HCT116 (cell line): ENCODE measurements around the gene SP140L. TPM values are rescaled to one million over a fixed set of nuclear protein-coding genes. Genes with fewer than 3 reads are reported as not detected.

Experiments
- ATAC-seq: fragments of 200-7000 bp; cut with Tn5 transposase; 2 replicates; pipeline ENCODE4 v1.9.1; 2020; ENCODE audit warnings: mild to moderate bottlenecking, moderate library complexity
- BruUV-seq: library from RNA; stranded (reverse); fragments of 400-500 nt; replicated peaks from 2 replicates; lab custom pipeline; 2021; lab: Mats Ljungman, UMichigan
- CTCF ChIA-PET: fragments of 300-600 bp; sonication (Branson Sonifier 250); formaldehyde crosslinking; loops from one replicate; lab custom pipeline; 2021; ENCODE audit warnings: antibody characterized with exemption; lab: Charles Lee
- POLR2A ChIA-PET: fragments of 300-600, 350-600 bp; sonication (Branson Sonifier 250); formaldehyde crosslinking; loops from one replicate; lab custom pipeline; 2021; ENCODE audit warnings: antibody characterized with exemption; lab: Charles Lee
- RAD21 ChIA-PET, 2 experiments: fragments of 300-600 bp; sonication (Branson Sonifier 250); formaldehyde crosslinking; loops; one replicate each; lab custom pipeline; 2023; ENCODE audit warnings: low total read pairs in 2 of 2; ENCODE audit not compliant: uncharacterized antibody in 2 of 2, unreplicated experiment in 2 of 2, low non-redundant PET in 1 of 2; lab: Charles Lee
- DNase-seq: peaks from one replicate; pipeline ENCODE4 v3.0.0-alpha.2; 2010; ENCODE audit warnings: low read depth, low spot score
- H2AFZ ChIP-seq: fragments of 200-600 bp; shearing (Covaris generic), sonication (generic); 2 replicates; pipeline ENCODE4 v1.6.1; 2017; ENCODE audit warnings: low read depth, mixed run types, mixed read lengths, antibody characterized with exemption, low read length; ENCODE audit not compliant: poor library complexity, severe bottlenecking
- H3K27ac ChIP-seq: 2 replicates; pipeline ENCODE4 v1.5.1; 2012; ENCODE audit warnings: low read depth, low read length
- H3K27me3 ChIP-seq: fragments of 200-600 bp; sonication (generic); 2 replicates; pipeline ENCODE4 v1.6.1; 2016; ENCODE audit warnings: mixed run types, low read length, mixed read lengths; ENCODE audit not compliant: insufficient read depth
- H3K36me3 ChIP-seq, 2 experiments: fragments of 200-500 bp in 1 of 2; fragments of 200-600 bp in 1 of 2; sonication (Bioruptor generic) in 1 of 2; sonication (generic) in 1 of 2; 2 replicates each; pipeline versions ENCODE4 v1.5.1 to v1.6.1; 2014 to 2016; ENCODE audit warnings: low read length in 2 of 2, inconsistent platforms in 1 of 2, mixed read lengths in 1 of 2, mixed run types in 1 of 2; ENCODE audit not compliant: insufficient read depth in 2 of 2, control insufficient read depth in 1 of 2
- H3K4me1 ChIP-seq, 2 experiments: fragments of 200-600 bp in 1 of 2; sonication (generic) in 1 of 2; 2 replicates each; pipeline versions ENCODE4 v1.5.1 to v1.6.1; 2012 to 2017; ENCODE audit warnings: low read length in 2 of 2, inconsistent platforms in 1 of 2, mild to moderate bottlenecking in 1 of 2, mixed read lengths in 1 of 2, mixed run types in 1 of 2, moderate library complexity in 1 of 2; ENCODE audit not compliant: insufficient read depth in 2 of 2, control insufficient read depth in 1 of 2
- H3K4me2 ChIP-seq: fragments of 200-600 bp; sonication (generic); 2 replicates; pipeline ENCODE4 v1.6.1; 2017; ENCODE audit warnings: mixed run types, low read length, mixed read lengths
- H3K4me3 ChIP-seq, 2 experiments: fragments of 200-600 bp in 1 of 2; sonication (generic) in 1 of 2; replicated peaks in 1 of 2; 2 replicates each; pipeline ENCODE4 v1.5.1; 2011 to 2016; ENCODE audit warnings: low read length in 2 of 2, control low read depth in 1 of 2, low read depth in 1 of 2, mild to moderate bottlenecking in 1 of 2, mixed read lengths in 1 of 2, mixed run types in 1 of 2
- H3K79me2 ChIP-seq: fragments of 200-600 bp; sonication (generic); 2 replicates; pipeline ENCODE4 v1.6.1; 2017; ENCODE audit warnings: mild to moderate bottlenecking, mixed run types, low read length, moderate library complexity, mixed read lengths; ENCODE audit not compliant: insufficient read depth
- H3K9ac ChIP-seq: fragments of 200-600 bp; sonication (generic); 2 replicates; pipeline ENCODE4 v1.6.1; 2016; ENCODE audit warnings: low read length, mixed read lengths
- H3K9me2 ChIP-seq: fragments of 200-600 bp; sonication (generic), shearing (Covaris generic); 2 replicates; pipeline ENCODE4 v1.6.1; 2017; ENCODE audit warnings: mixed run types, mild to moderate bottlenecking, moderate library complexity; ENCODE audit not compliant: insufficient read depth
- H3K9me3 ChIP-seq, 2 experiments: fragments of 200-500 bp in 1 of 2; fragments of 200-600 bp in 1 of 2; sonication (Bioruptor generic) in 1 of 2; sonication (generic) in 1 of 2; 2 replicates each; pipeline ENCODE4 v1.6.1; 2014 to 2017; ENCODE audit warnings: low read length in 2 of 2, mixed read lengths in 2 of 2, inconsistent platforms in 1 of 2, low read depth in 1 of 2, mild to moderate bottlenecking in 1 of 2, mixed run types in 1 of 2, moderate library complexity in 1 of 2; ENCODE audit not compliant: control insufficient read depth in 1 of 2, insufficient read depth in 1 of 2
- H4K20me1 ChIP-seq: fragments of 200-600 bp; sonication (generic), shearing (Covaris generic); 2 replicates; pipeline ENCODE4 v1.6.1; 2017; ENCODE audit warnings: mixed run types, mild to moderate bottlenecking, moderate library complexity; ENCODE audit not compliant: insufficient read depth
- ATF3 ChIP-seq: IDR thresholded peaks from 2 replicates; pipeline ENCODE4 v1.6.1; 2012
- CEBPB ChIP-seq: IDR thresholded peaks from 2 replicates; pipeline ENCODE4 v1.6.1; 2012; ENCODE audit warnings: low read depth
- CTCF ChIP-seq, 3 experiments: fragments of 200-600 bp in 1 of 3; sonication (generic) in 1 of 3; IDR thresholded peaks in 2 of 3; conservative IDR thresholded peaks in 1 of 3; 2 replicates each; pipeline ENCODE4 v1.5.1; 2012 to 2017; ENCODE audit warnings: low read depth in 2 of 3, low read length in 2 of 3, antibody characterized with exemption in 1 of 3, borderline replicate concordance in 1 of 3, control low read depth in 1 of 3, mild to moderate bottlenecking in 1 of 3, mixed read lengths in 1 of 3, mixed run types in 1 of 3, moderate library complexity in 1 of 3; ENCODE audit not compliant: insufficient read depth in 1 of 3
- EGR1 ChIP-seq: IDR thresholded peaks from 2 replicates; pipeline ENCODE4 v1.6.1; 2012; ENCODE audit warnings: low read depth
- EZH2 ChIP-seq: fragments of 200-600 bp; sonication (generic); IDR thresholded peaks from 2 replicates; pipeline ENCODE4 v1.6.1; 2017; ENCODE audit warnings: antibody characterized with exemption, mixed run types
- FOSL1 ChIP-seq: IDR thresholded peaks from 2 replicates; pipeline ENCODE4 v1.6.1; 2012; ENCODE audit warnings: low read depth
- POLR2AphosphoS5 ChIP-seq: IDR thresholded peaks from 2 replicates; pipeline ENCODE4 v1.6.1; 2011; ENCODE audit warnings: mild to moderate bottlenecking, low read depth, low read length, moderate library complexity
- RAD21 ChIP-seq: IDR thresholded peaks from 2 replicates; pipeline ENCODE4 v1.6.1; 2012; ENCODE audit warnings: low read depth, mild to moderate bottlenecking
- SP1 ChIP-seq: IDR thresholded peaks from 2 replicates; pipeline ENCODE4 v1.6.1; 2012; ENCODE audit warnings: low read depth
- YY1 ChIP-seq: IDR thresholded peaks from 2 replicates; pipeline ENCODE4 v1.6.1; 2011; ENCODE audit warnings: low read length, low read depth, moderate library complexity, mild to moderate bottlenecking; ENCODE audit not compliant: insufficient replicate concordance; ENCODE audit errors: extremely low read depth
- ZNF274 ChIP-seq: fragments of 200-500 bp; sonication (Bioruptor generic); IDR thresholded peaks from 2 replicates; pipeline ENCODE4 v1.6.1; 2014; ENCODE audit warnings: mild to moderate bottlenecking, low read depth, low read length, inconsistent platforms
- intact Hi-C: fragments of 100-400 bp; cut with micrococcal nuclease; formaldehyde crosslinking; loops from 2 replicates; pipeline ENCODE4 v1.10.0; 2022
- total RNA-seq: library from RNA; stranded (reverse); gene quantifications from one replicate; pipeline ENCODE4 v1.2.1, GENCODE V29; 2021; ENCODE audit not compliant: unreplicated experiment
- TF ChIP-seq, protein P1 (sequence below): IDR thresholded peaks from 2 replicates; pipeline ENCODE4 v1.6.1; 2012; ENCODE audit warnings: low read depth
- TF ChIP-seq, protein P2 (sequence below): IDR thresholded peaks from 2 replicates; pipeline ENCODE4 v1.6.1; 2011; ENCODE audit warnings: mild to moderate bottlenecking, low read length, moderate library complexity; ENCODE audit not compliant: insufficient replicate concordance; ENCODE audit errors: extremely low read depth

The SP140L gene
- total RNA-seq, 1 experiment from 2014 or later, result 28.9 TPM

DNA sequence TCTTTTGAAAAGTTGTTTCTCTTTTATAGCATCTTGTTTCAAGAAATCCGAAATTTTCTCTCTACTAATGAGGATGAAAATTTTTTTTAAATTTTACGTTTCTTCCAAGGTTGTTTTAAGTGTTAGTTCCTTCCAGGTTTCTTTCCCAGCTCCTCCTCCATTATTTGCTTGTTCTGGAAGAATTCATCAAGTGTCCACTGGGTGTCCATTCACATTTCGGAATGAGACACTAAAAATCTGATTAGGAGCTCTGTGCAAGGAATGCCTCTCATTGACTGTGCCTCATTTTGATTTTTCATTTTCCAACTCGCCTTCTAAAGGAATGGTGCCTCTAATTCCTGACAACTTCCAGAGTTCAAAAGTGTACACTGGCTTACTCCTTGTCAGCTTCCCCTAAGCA is 95.2 kb downstream of the SP140L start:
- no peak overlapping the region for H3K4me2 ChIP-seq
- no peak overlapping the region for H2AFZ ChIP-seq
- ATAC-seq (no peak), DNase-seq (no peak)
- no peak overlapping the region for H3K4me3 ChIP-seq
- intact Hi-C loops, result no loop called here
- CTCF ChIA-PET, result interaction anchor here (1.2 kb wide), 1 partner anchor 262 kb away, joined by 3 read pairs; no protein-coding TSS in a partner anchor
- H3K9ac ChIP-seq, result no peak overlapping the region
- peaks cover 33% of the 10 kb centered on the region for H3K79me2 ChIP-seq
- POLR2A ChIA-PET, result no interaction called here
- BruUV-seq, result no TSS peak
- H3K36me3 ChIP-seq, result no peaks in the 10 kb centered on the region; a peak in 1 of 4 replicates
- TF ChIP-seq FOSL1 (no peak), SP1 (no peak), ZNF274 (no peak), EGR1 (no peak), ATF3 (no peak), POLR2AphosphoS5 (no peak), RAD21 (0 out of 2 replicates have a peak, but pooled peaks have one; percentile 9), EZH2 (no peak), CEBPB (no peak), YY1 (no peak), CTCF (IDR thresholded peaks at IDR 0.05 in 2 of 3, conservative IDR thresholded peaks at IDR 0.05 in 1 of 3; ENCODE audit: borderline replicate concordance in 1 of 3, insufficient read depth in 1 of 3, low read depth in 2 of 3, low read length in 2 of 3) (peak in 2 of 3 experiments; percentile 19 to 35; a peak in 2 of 6 replicates)
- TF ChIP-seq, protein P1, sequence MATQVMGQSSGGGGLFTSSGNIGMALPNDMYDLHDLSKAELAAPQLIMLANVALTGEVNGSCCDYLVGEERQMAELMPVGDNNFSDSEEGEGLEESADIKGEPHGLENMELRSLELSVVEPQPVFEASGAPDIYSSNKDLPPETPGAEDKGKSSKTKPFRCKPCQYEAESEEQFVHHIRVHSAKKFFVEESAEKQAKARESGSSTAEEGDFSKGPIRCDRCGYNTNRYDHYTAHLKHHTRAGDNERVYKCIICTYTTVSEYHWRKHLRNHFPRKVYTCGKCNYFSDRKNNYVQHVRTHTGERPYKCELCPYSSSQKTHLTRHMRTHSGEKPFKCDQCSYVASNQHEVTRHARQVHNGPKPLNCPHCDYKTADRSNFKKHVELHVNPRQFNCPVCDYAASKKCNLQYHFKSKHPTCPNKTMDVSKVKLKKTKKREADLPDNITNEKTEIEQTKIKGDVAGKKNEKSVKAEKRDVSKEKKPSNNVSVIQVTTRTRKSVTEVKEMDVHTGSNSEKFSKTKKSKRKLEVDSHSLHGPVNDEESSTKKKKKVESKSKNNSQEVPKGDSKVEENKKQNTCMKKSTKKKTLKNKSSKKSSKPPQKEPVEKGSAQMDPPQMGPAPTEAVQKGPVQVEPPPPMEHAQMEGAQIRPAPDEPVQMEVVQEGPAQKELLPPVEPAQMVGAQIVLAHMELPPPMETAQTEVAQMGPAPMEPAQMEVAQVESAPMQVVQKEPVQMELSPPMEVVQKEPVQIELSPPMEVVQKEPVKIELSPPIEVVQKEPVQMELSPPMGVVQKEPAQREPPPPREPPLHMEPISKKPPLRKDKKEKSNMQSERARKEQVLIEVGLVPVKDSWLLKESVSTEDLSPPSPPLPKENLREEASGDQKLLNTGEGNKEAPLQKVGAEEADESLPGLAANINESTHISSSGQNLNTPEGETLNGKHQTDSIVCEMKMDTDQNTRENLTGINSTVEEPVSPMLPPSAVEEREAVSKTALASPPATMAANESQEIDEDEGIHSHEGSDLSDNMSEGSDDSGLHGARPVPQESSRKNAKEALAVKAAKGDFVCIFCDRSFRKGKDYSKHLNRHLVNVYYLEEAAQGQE, result no peak
- TF ChIP-seq, protein P2, sequence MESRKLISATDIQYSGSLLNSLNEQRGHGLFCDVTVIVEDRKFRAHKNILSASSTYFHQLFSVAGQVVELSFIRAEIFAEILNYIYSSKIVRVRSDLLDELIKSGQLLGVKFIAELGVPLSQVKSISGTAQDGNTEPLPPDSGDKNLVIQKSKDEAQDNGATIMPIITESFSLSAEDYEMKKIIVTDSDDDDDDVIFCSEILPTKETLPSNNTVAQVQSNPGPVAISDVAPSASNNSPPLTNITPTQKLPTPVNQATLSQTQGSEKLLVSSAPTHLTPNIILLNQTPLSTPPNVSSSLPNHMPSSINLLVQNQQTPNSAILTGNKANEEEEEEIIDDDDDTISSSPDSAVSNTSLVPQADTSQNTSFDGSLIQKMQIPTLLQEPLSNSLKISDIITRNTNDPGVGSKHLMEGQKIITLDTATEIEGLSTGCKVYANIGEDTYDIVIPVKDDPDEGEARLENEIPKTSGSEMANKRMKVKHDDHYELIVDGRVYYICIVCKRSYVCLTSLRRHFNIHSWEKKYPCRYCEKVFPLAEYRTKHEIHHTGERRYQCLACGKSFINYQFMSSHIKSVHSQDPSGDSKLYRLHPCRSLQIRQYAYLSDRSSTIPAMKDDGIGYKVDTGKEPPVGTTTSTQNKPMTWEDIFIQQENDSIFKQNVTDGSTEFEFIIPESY, result no peak
- no peaks in the 10 kb centered on the region for H3K27me3 ChIP-seq
- H3K9me3 ChIP-seq, result no peaks in the 10 kb centered on the region
- no peak overlapping the region for H3K27ac ChIP-seq
- H4K20me1 ChIP-seq, result no peaks in the 10 kb centered on the region
- RAD21 ChIA-PET, result no interaction called here
- peaks cover 5 to 13% of the 10 kb centered on the region in 2 experiments; a peak in 3 of 4 replicates for H3K4me1 ChIP-seq
- H3K9me2 ChIP-seq, result no peaks in the 10 kb centered on the region
